Activated naive CD4-positive, alpha-beta T cell treated with anti-CD3 and anti-CD28 coated beads, Interleukin-2, amount 50 U/mL, for 16 hours (primary cell): ENCODE measurements around the gene GPC2.
A peak's percentile ranks its signal among the peaks of the same experiment; 100 is the strongest.

Experiments
- DNase-seq: peaks from one replicate; pipeline ENCODE4 v3.0.0-alpha.2; 2020

GPC2 gene

GRCh38 chr7:100166970-100167911 is 9.9 kb downstream of the GPC2 start:
- DNase-seq = no peak

GRCh38 chr7:100166317-100166940 is 10.8 kb downstream of the GPC2 start:
- peak; percentile 48 for DNase-seq

GRCh38 chr7:100163871-100164270 is 13.3 kb downstream of the GPC2 start:
- DNase-seq = no peak

GRCh38 chr7:100163006-100163531 is 14.1 kb downstream of the GPC2 start:
- no peak for DNase-seq

- DNase-seq = no peak
These were observed 17.1 kb downstream of the GPC2 start for GRCh38 chr7:100160067-100160466.

GRCh38 chr7:100159099-100159623 is 18.0 kb downstream of the GPC2 start:
- no peak for DNase-seq

GRCh38 chr7:100158229-100159098 is 18.7 kb downstream of the GPC2 start, which contains the start of gene TRAPPC14:
TSS of gene TRAPPC14 (minus strand) at chr7:100158723. CDS start at chr7:100158499, 224 bp downstream.
- DNase-seq = peak; percentile 95

- DNase-seq = no peak
These were observed 19.6 kb downstream of the GPC2 start for GRCh38 chr7:100157334-100158228.

GRCh38 chr7:100157069-100157333 is 20.2 kb downstream of the GPC2 start:
- no peak for DNase-seq

GRCh38 chr7:100156331-100157068 is 20.7 kb downstream of the GPC2 start:
- no peak for DNase-seq

GRCh38 chr7:100155553-100156317 is 21.4 kb downstream of the GPC2 start:
- DNase-seq = no peak

- DNase-seq = no peak
These were observed 22.3 kb downstream of the GPC2 start for GRCh38 chr7:100154651-100155491.

GRCh38 chr7:100153708-100154535 is 23.3 kb downstream of the GPC2 start:
- DNase-seq = no peak

- DNase-seq = no peak
These were observed 24.1 kb downstream of the GPC2 start for GRCh38 chr7:100152937-100153666.

GRCh38 chr7:100152404-100152803 is 24.8 kb downstream of the GPC2 start:
- DNase-seq = no peak

GRCh38 chr7:100148559-100149328 is 28.4 kb downstream of the GPC2 start, which contains the start of gene LAMTOR4:
TSS of gene LAMTOR4 (plus strand) at chr7:100148918. CDS start at chr7:100148973, 55 bp downstream.
- peak; percentile 98 for DNase-seq

- DNase-seq = no peak
These were observed 29.0 kb downstream of the GPC2 start for GRCh38 chr7:100148225-100148558.
